ENCODE measurements around the gene MYLK. TPM values are rescaled to one million over a fixed set of nuclear protein-coding genes. Genes with fewer than 3 reads are reported as not detected.

MYLK gene
- polyA plus RNA-seq, 1 donor (not counting 4 experiments of a cell fraction or from before 2014, with no cell fraction given): 7.8 TPM

DNA sequence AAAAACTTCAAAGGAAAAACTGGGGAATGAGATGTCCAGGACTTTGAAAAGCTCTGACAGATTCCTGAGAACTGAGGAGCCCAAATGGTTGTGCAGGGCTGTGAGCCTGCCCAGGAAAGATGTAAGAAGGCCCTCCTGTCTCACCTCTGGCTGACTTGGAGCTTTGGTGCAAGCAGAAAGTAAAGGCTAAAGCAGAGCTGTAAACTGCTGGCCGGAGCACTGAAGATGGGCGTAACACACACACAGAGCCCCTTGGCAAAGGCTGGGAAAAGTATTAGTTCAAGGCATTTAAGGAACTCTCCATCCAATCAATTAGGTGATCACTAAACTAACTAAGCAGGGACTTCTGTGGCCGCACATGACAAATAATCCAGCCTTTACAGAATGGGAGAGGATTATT is 155.1 kb downstream of the MYLK start:
- no peaks in the 10 kb centered on the region for H3K36me3 ChIP-seq (ENCODE audit: control insufficient read depth in 2 of 2, extremely low read depth in 1 of 2, insufficient read depth in 2 of 2, low read length in 2 of 2)
- dilution Hi-C loops (cut with MboI; ENCODE audit: extremely low pct_ligation_motif_present, low sequenced_read_pairs): no loop called here
- H2AFZ ChIP-seq (ENCODE audit: control insufficient read depth, low read length): no peak overlapping the region
- H3K4me3 ChIP-seq (ENCODE audit: control insufficient read depth in 2 of 3, extremely low read depth in 1 of 3, insufficient read depth in 2 of 3, low read depth in 1 of 3, low read length in 3 of 3): no peak overlapping the region
- H3K9ac ChIP-seq (ENCODE audit: control insufficient read depth, extremely low read depth, insufficient read depth, low read length): no peak overlapping the region
- TF ChIP-seq EZH2 (IDR thresholded peaks at IDR 0.05; ENCODE audit: low read length): no peak
- TF ChIP-seq, protein P1, sequence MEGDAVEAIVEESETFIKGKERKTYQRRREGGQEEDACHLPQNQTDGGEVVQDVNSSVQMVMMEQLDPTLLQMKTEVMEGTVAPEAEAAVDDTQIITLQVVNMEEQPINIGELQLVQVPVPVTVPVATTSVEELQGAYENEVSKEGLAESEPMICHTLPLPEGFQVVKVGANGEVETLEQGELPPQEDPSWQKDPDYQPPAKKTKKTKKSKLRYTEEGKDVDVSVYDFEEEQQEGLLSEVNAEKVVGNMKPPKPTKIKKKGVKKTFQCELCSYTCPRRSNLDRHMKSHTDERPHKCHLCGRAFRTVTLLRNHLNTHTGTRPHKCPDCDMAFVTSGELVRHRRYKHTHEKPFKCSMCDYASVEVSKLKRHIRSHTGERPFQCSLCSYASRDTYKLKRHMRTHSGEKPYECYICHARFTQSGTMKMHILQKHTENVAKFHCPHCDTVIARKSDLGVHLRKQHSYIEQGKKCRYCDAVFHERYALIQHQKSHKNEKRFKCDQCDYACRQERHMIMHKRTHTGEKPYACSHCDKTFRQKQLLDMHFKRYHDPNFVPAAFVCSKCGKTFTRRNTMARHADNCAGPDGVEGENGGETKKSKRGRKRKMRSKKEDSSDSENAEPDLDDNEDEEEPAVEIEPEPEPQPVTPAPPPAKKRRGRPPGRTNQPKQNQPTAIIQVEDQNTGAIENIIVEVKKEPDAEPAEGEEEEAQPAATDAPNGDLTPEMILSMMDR (optimal IDR thresholded peaks at IDR 0.05 in 1 of 3, IDR thresholded peaks at IDR 0.05 in 1 of 3, conservative IDR thresholded peaks at IDR 0.05 in 1 of 3; ENCODE audit: extremely low read depth in 1 of 3, insufficient read depth in 2 of 3, low read length in 3 of 3): no peak
- H3K9me3 ChIP-seq (ENCODE audit: control insufficient read depth, low read depth, low read length): no peaks in the 10 kb centered on the region
- H3K9me1 ChIP-seq (ENCODE audit: control insufficient read depth, extremely low read depth, insufficient read depth, low read length): no peaks in the 10 kb centered on the region
- FAIRE-seq (no peak), DNase-seq (ENCODE audit: low read depth, low spot score) (no peak)
- H4K20me1 ChIP-seq (ENCODE audit: control insufficient read depth, extremely low read depth, insufficient read depth, low read length): no peaks in the 10 kb centered on the region
- no peak overlapping the region for H3K4me2 ChIP-seq (ENCODE audit: control insufficient read depth, extremely low read depth, insufficient read depth, low read depth, low read length)
- peaks cover 21% of the 10 kb centered on the region for H3K4me1 ChIP-seq (ENCODE audit: control insufficient read depth, extremely low read depth, insufficient read depth, low read length)
- no peaks in the 10 kb centered on the region for H3K79me2 ChIP-seq (ENCODE audit: control insufficient read depth, insufficient read depth, low read length)
- no peak overlapping the region for H3K27ac ChIP-seq (ENCODE audit: control insufficient read depth, insufficient read depth, low read length)
- no peaks in the 10 kb centered on the region for H3K27me3 ChIP-seq (ENCODE audit: control insufficient read depth, extremely low read depth, insufficient read depth, low read length)

DNA sequence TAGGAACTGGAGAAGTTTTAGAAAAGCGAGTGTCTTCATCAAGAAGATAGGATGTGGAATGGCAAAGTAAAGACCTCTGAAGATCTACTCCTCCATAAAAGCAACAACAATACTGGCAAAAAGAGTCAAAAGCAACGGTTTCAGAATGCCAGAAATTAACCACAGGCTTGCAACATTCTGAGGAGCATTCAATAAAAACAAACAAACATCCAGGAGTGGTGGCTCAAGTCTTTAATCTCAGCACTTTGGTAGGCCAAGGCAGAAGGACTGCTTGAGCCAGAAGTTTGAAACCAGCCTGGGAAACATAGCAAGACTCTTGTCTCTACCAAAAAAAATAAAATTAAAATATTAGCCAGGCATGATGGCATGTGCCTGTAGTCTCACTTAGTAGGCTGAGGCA is 156.1 kb downstream of the MYLK start:
- Histone ChIP-seq H3K4me3 (ENCODE audit: control insufficient read depth in 2 of 3, extremely low read depth in 1 of 3, insufficient read depth in 2 of 3, low read depth in 1 of 3, low read length in 3 of 3) (no peak overlapping the region), H3K9me1 (ENCODE audit: control insufficient read depth, extremely low read depth, insufficient read depth, low read length) (no peaks in the 10 kb centered on the region), H3K79me2 (ENCODE audit: control insufficient read depth, insufficient read depth, low read length) (no peaks in the 10 kb centered on the region), H3K4me2 (ENCODE audit: control insufficient read depth, extremely low read depth, insufficient read depth, low read depth, low read length) (no peak overlapping the region), H3K9me3 (ENCODE audit: control insufficient read depth, low read depth, low read length) (no peaks in the 10 kb centered on the region), H3K4me1 (ENCODE audit: control insufficient read depth, extremely low read depth, insufficient read depth, low read length) (peaks cover 17% of the 10 kb centered on the region), H3K27ac (ENCODE audit: control insufficient read depth, insufficient read depth, low read length) (no peak overlapping the region), H3K36me3 (ENCODE audit: control insufficient read depth in 2 of 2, extremely low read depth in 1 of 2, insufficient read depth in 2 of 2, low read length in 2 of 2) (no peaks in the 10 kb centered on the region), H2AFZ (ENCODE audit: control insufficient read depth, low read length) (no peak overlapping the region), H3K9ac (ENCODE audit: control insufficient read depth, extremely low read depth, insufficient read depth, low read length) (no peak overlapping the region), H3K27me3 (ENCODE audit: control insufficient read depth, extremely low read depth, insufficient read depth, low read length) (no peaks in the 10 kb centered on the region), H4K20me1 (ENCODE audit: control insufficient read depth, extremely low read depth, insufficient read depth, low read length) (no peaks in the 10 kb centered on the region)
- dilution Hi-C loops (cut with MboI; ENCODE audit: extremely low pct_ligation_motif_present, low sequenced_read_pairs): no loop called here
- TF ChIP-seq, protein P1 (optimal IDR thresholded peaks at IDR 0.05 in 1 of 3, IDR thresholded peaks at IDR 0.05 in 1 of 3, conservative IDR thresholded peaks at IDR 0.05 in 1 of 3; ENCODE audit: extremely low read depth in 1 of 3, insufficient read depth in 2 of 3, low read length in 3 of 3): no peak
- no peak for TF ChIP-seq EZH2 (IDR thresholded peaks at IDR 0.05; ENCODE audit: low read length)
- DNase-seq (ENCODE audit: low read depth, low spot score) (no peak), FAIRE-seq (no peak)

All from keratinocyte (primary cell).